SU-DHL-6 (cell line): Measurements from ENCODE around the gene CACNG5.

Experiments used
- H2AFZ ChIP-seq: fragments of 200-600 bp; sonication (generic); 2 replicates; pipeline ENCODE4 v1.6.1; 2014; ENCODE audit warnings: low read depth, mild to moderate bottlenecking, moderate library complexity, mixed read lengths, antibody characterized with exemption, low read length; ENCODE audit not compliant: severe bottlenecking
- H3F3A ChIP-seq: fragments of 200-600 bp; shearing (Covaris generic); 2 replicates; pipeline ENCODE4 v1.6.0; 2016; ENCODE audit warnings: antibody characterized with exemption, mild to moderate bottlenecking; ENCODE audit not compliant: insufficient read depth
- H3K27ac ChIP-seq: fragments of 200-600 bp; sonication (generic); 2 replicates; pipeline ENCODE4 v1.5.1; 2016; ENCODE audit warnings: low read depth, mild to moderate bottlenecking, low read length, moderate library complexity, mixed read lengths
- H3K27me3 ChIP-seq: fragments of 200-600 bp; sonication (generic), shearing (Covaris generic); 2 replicates; pipeline ENCODE4 v1.6.0; 2014; ENCODE audit warnings: mild to moderate bottlenecking, low read length
- H3K36me3 ChIP-seq: fragments of 200-600 bp; sonication (generic); 2 replicates; pipeline ENCODE4 v1.6.1; 2014; ENCODE audit warnings: mild to moderate bottlenecking, low read length, mixed read lengths
- H3K4me2 ChIP-seq: fragments of 300-600, 200-600 bp; shearing (Covaris generic), sonication (generic); 2 replicates; pipeline ENCODE4 v1.6.0; 2014; ENCODE audit warnings: low read length, low read depth, mild to moderate bottlenecking; ENCODE audit not compliant: poor library complexity, severe bottlenecking
- H3K4me3 ChIP-seq: fragments of 200-600 bp; sonication (generic); 2 replicates; pipeline ENCODE4 v1.5.1; 2014; ENCODE audit warnings: antibody characterized with exemption, low read length, mild to moderate bottlenecking, mixed read lengths; ENCODE audit not compliant: insufficient read depth, poor library complexity, severe bottlenecking
- H3K79me2 ChIP-seq: fragments of 200-600 bp; sonication (generic); 2 replicates; pipeline ENCODE4 v1.6.1; 2014; ENCODE audit warnings: mild to moderate bottlenecking, low read length, moderate library complexity; ENCODE audit not compliant: insufficient read depth
- H3K9ac ChIP-seq: fragments of 200-600 bp; sonication (generic); 2 replicates; pipeline ENCODE4 v1.7.0; 2014; ENCODE audit warnings: mild to moderate bottlenecking, low read length
- H3K9me2 ChIP-seq: fragments of 200-600 bp; sonication (generic); replicated peaks from 2 replicates; pipeline ENCODE4 v1.6.1; 2014; ENCODE audit warnings: low read length; ENCODE audit not compliant: insufficient read depth
- H3K9me3 ChIP-seq: fragments of 200-600 bp; sonication (generic); 2 replicates; pipeline ENCODE4 v1.6.1; 2014; ENCODE audit warnings: low read length, mixed read lengths; ENCODE audit not compliant: insufficient read depth
- H4K20me1 ChIP-seq: fragments of 200-600 bp; sonication (generic); 2 replicates; pipeline ENCODE4 v1.6.1; 2014; ENCODE audit warnings: low read depth, mild to moderate bottlenecking, antibody characterized with exemption, low read length, moderate library complexity, mixed read lengths
- CTCF ChIP-seq: fragments of 200-600 bp; sonication (generic); IDR thresholded peaks from one replicate; pipeline ENCODE4 v1.5.1; 2017; ENCODE audit warnings: antibody characterized with exemption, mild to moderate bottlenecking, low read length, moderate library complexity; ENCODE audit not compliant: insufficient read depth, poor library complexity, severe bottlenecking
- EZH2phosphoT487 ChIP-seq: fragments of 200-600 bp; sonication (generic), shearing (Covaris generic); conservative IDR thresholded peaks from 2 replicates; pipeline ENCODE4 v1.6.1; 2018; ENCODE audit warnings: mild to moderate bottlenecking, antibody characterized with exemption, low read length, moderate library complexity, mixed read lengths

CACNG5 gene

GRCh38 chr17:66834919-66835454, at the start of gene CACNG5:
Gene CACNG5, plus strand, starts transcription at chr17:66835117. Its CDS starts 42,216 bp downstream, at chr17:66877333.
- TF ChIP-seq CTCF: no peak
- TF ChIP-seq EZH2phosphoT487: no peak
- Histone ChIP-seq H3K4me3 (peak within 1 kb of the TSS; percentile 21), H3K79me2 (no peaks in the 10 kb centered on the region), H3K27me3 (no peaks in the 10 kb centered on the region), H3K36me3 (no peaks in the 10 kb centered on the region), H2AFZ (no peak within 1 kb of the TSS), H4K20me1 (no peaks in the 10 kb centered on the region), H3K9me2 (no peaks in the 10 kb centered on the region), H3K27ac (no peak within 1 kb of the TSS), H3K4me2 (peak within 1 kb of the TSS; percentile 59), H3K9me3 (no peaks in the 10 kb centered on the region), H3F3A (no peaks in the 10 kb centered on the region), H3K9ac (peak within 1 kb of the TSS; percentile 29; the same call in 1 of the 2 replicates)

- H3K4me3 ChIP-seq: no peak overlapping the region
- no peaks in the 10 kb centered on the region for H4K20me1 ChIP-seq
- no peaks in the 10 kb centered on the region for H3K27me3 ChIP-seq
- 0 out of 2 replicates have a peak, but pooled peaks cover 4% of the 10 kb centered on the region for H3K36me3 ChIP-seq
- peak overlapping the region; percentile 4; the same call in 1 of the 2 replicates for H3K9ac ChIP-seq
- peaks cover 69% of the 10 kb centered on the region for H3F3A ChIP-seq
- no peaks in the 10 kb centered on the region for H3K79me2 ChIP-seq
- H3K9me3 ChIP-seq: no peaks in the 10 kb centered on the region
- H3K9me2 ChIP-seq: no peaks in the 10 kb centered on the region
- TF ChIP-seq EZH2phosphoT487 (no peak), CTCF (no peak)
- peak overlapping the region; percentile 99 for H3K27ac ChIP-seq
- peak overlapping the region; percentile 25 for H3K4me2 ChIP-seq
- no peak overlapping the region for H2AFZ ChIP-seq
Measured at GRCh38 chr17:66786107-66786506, 48.8 kb upstream of the CACNG5 start.

- peaks cover 57% of the 10 kb centered on the region for H3F3A ChIP-seq
- TF ChIP-seq CTCF (no peak), EZH2phosphoT487 (no peak)
- no peak overlapping the region for H3K4me3 ChIP-seq
- H3K9ac ChIP-seq: no peak overlapping the region
- no peak overlapping the region for H2AFZ ChIP-seq
- no peaks in the 10 kb centered on the region for H3K27me3 ChIP-seq
- H4K20me1 ChIP-seq: no peaks in the 10 kb centered on the region
- H3K36me3 ChIP-seq: 0 out of 2 replicates have a peak, but pooled peaks cover 4% of the 10 kb centered on the region
- no peaks in the 10 kb centered on the region for H3K9me3 ChIP-seq
- peak overlapping the region; percentile 99 for H3K27ac ChIP-seq
- H3K79me2 ChIP-seq: no peaks in the 10 kb centered on the region
- H3K9me2 ChIP-seq: no peaks in the 10 kb centered on the region
- H3K4me2 ChIP-seq: no peak overlapping the region
Measured at GRCh38 chr17:66787914-66788313, 47.0 kb upstream of the CACNG5 start.
